HepG2 (cell line): ENCODE measurements around the gene TOM1L2. TPM values are rescaled to one million over a fixed set of nuclear protein-coding genes. Genes with fewer than 3 reads are reported as not detected.

Source experiments
- ATAC-seq: fragments of 200-7000 bp; cut with Tn5 transposase; 3 replicates; pipeline ENCODE4 v1.9.1; 2020; ENCODE audit warnings: mild to moderate bottlenecking, moderate library complexity
- BruUV-seq: library from RNA; stranded (reverse); fragments of 400-500 nt; replicated peaks from 2 replicates; lab custom pipeline; 2021; lab: Mats Ljungman, UMichigan
- CTCF ChIA-PET: fragments of 300-600 bp; formaldehyde crosslinking; extraction: SDS; loops from one replicate; lab custom pipeline; 2021; ENCODE audit warnings: low total read pairs, inconsistent platforms, low intra/inter-chr PET ratio; lab: Yijun Ruan, JAX
- POLR2A ChIA-PET: fragments of 350-600 bp; sonication (Branson Sonifier 250); formaldehyde crosslinking; loops from one replicate; lab custom pipeline; 2020; ENCODE audit warnings: antibody characterized with exemption, inconsistent platforms; lab: Yijun Ruan, JAX
- DNase-seq: peaks from one replicate; pipeline ENCODE4 v3.0.0-alpha.2; 2015; ENCODE audit warnings: low spot score
- FAIRE-seq: peaks from 3 replicates; lab custom pipeline; 2011; peaks lifted over from hg19 to GRCh38; lab: Jason Lieb, UNC
- H2AFZ ChIP-seq: one replicate; pipeline ENCODE4 v1.6.1; 2011; ENCODE audit warnings: low read length, inconsistent platforms
- H3K27ac ChIP-seq: fragments of 300-600 bp; 3 replicates; pipeline ENCODE4 v1.8.0; 2011; ENCODE audit warnings: mixed run types, mild to moderate bottlenecking, mixed read lengths, low read length, inconsistent platforms; ENCODE audit not compliant: insufficient read depth; ENCODE audit errors: extremely low read length
- H3K27me3 ChIP-seq, 2 experiments: fragments of 200-600 bp in 1 of 2; 2 replicates in 1 of 2; 3 replicates in 1 of 2; pipeline versions ENCODE4 v1.6.0 to v1.8.0; 2011; ENCODE audit warnings: low read length in 2 of 2, mild to moderate bottlenecking in 2 of 2, moderate library complexity in 2 of 2, inconsistent platforms in 1 of 2; ENCODE audit not compliant: insufficient read depth in 2 of 2, control insufficient read depth in 1 of 2
- H3K36me3 ChIP-seq, 2 experiments: fragments of 200-600 bp in 1 of 2; replicated peaks in 1 of 2; 2 replicates in 1 of 2; 3 replicates in 1 of 2; pipeline versions ENCODE4 v1.5.1 to v1.8.0; 2011; ENCODE audit warnings: low read length in 2 of 2, inconsistent platforms in 1 of 2; ENCODE audit not compliant: insufficient read depth in 2 of 2, control insufficient read depth in 1 of 2
- H3K4me1 ChIP-seq: 2 replicates; pipeline ENCODE4 v1.5.1; 2012; ENCODE audit warnings: low read length, inconsistent platforms; ENCODE audit not compliant: insufficient read depth
- H3K4me2 ChIP-seq: 2 replicates; pipeline ENCODE4 v1.6.0; 2011; ENCODE audit warnings: low read depth, low read length, inconsistent platforms
- H3K4me3 ChIP-seq, 3 experiments: fragments of 200-600 bp in 1 of 3; sonication (generic), shearing (Covaris generic) in 1 of 3; replicated peaks in 1 of 3; 2 replicates each; pipeline ENCODE4 v1.5.1; 2011 to 2016; ENCODE audit warnings: low read length in 3 of 3, inconsistent platforms in 2 of 3, low read depth in 2 of 3, mild to moderate bottlenecking in 2 of 3, control low read depth in 1 of 3, mixed read lengths in 1 of 3; ENCODE audit not compliant: insufficient read depth in 1 of 3
- H3K79me2 ChIP-seq: one replicate; pipeline ENCODE4 v1.6.1; 2011; ENCODE audit warnings: low read length, inconsistent platforms; ENCODE audit not compliant: insufficient read depth
- H3K9ac ChIP-seq: 2 replicates; pipeline ENCODE4 v1.6.0; 2011; ENCODE audit warnings: mild to moderate bottlenecking, low read depth, low read length, inconsistent platforms; ENCODE audit not compliant: insufficient read depth
- H3K9me3 ChIP-seq: 2 replicates; pipeline ENCODE4 v1.5.1; 2012; ENCODE audit warnings: mild to moderate bottlenecking, low read length
- H4K20me1 ChIP-seq: 2 replicates; pipeline ENCODE4 v1.6.0; 2011; ENCODE audit warnings: inconsistent platforms, mild to moderate bottlenecking, low read length, moderate library complexity; ENCODE audit not compliant: insufficient read depth
- ATRX ChIP-seq: sonication (generic); formaldehyde crosslinking; IDR thresholded peaks from 2 replicates; pipeline ENCODE4 v1.4.0; 2020; ENCODE audit warnings: missing genetic modification reagents, borderline replicate concordance
- ELK4 ChIP-seq: sonication (generic); formaldehyde crosslinking; IDR thresholded peaks from 2 replicates; pipeline ENCODE4 v1.9.0; 2021; ENCODE audit warnings: missing genetic modification reagents, borderline replicate concordance
- JUN ChIP-seq: sonication (generic); formaldehyde crosslinking; IDR thresholded peaks from 2 replicates; pipeline ENCODE4 v1.4.0; 2020; ENCODE audit warnings: mild to moderate bottlenecking, missing genetic modification reagents
- MTA1 ChIP-seq: sonication (generic); formaldehyde crosslinking; IDR thresholded peaks from 2 replicates; pipeline ENCODE4 v1.4.0; 2020; ENCODE audit warnings: missing genetic modification reagents, mild to moderate bottlenecking, borderline replicate concordance
- NR2F1 ChIP-seq, 2 experiments: fragments of 450-650 bp in 1 of 2; formaldehyde crosslinking in 1 of 2; IDR thresholded peaks; 2 replicates each; pipeline versions ENCODE4 v1.5.0 to v1.6.1; 2016 to 2020; ENCODE audit warnings: mild to moderate bottlenecking in 1 of 2, missing compliant biosample characterization in 1 of 2, missing genetic modification reagents in 1 of 2, moderate library complexity in 1 of 2
- SIX1 ChIP-seq: sonication (generic); formaldehyde crosslinking; IDR thresholded peaks from 2 replicates; pipeline ENCODE4 v1.4.0; 2020; ENCODE audit warnings: missing genetic modification reagents, borderline replicate concordance
- TAF1 ChIP-seq: sonication (generic); formaldehyde crosslinking; IDR thresholded peaks from 2 replicates; pipeline ENCODE4 v1.4.0; 2020; ENCODE audit warnings: missing genetic modification reagents
- UBTF ChIP-seq: sonication (generic); formaldehyde crosslinking; IDR thresholded peaks from 2 replicates; pipeline ENCODE4 v1.4.0; 2020; ENCODE audit warnings: mild to moderate bottlenecking, missing genetic modification reagents
- ZBTB26 ChIP-seq: IDR thresholded peaks from 2 replicates; pipeline ENCODE4 v1.6.1; 2016; ENCODE audit warnings: missing compliant biosample characterization, missing genetic modification reagents, borderline replicate concordance
- ZMYM3 ChIP-seq: sonication (generic); formaldehyde crosslinking; IDR thresholded peaks from 2 replicates; pipeline ENCODE4 v1.5.1; 2020; ENCODE audit warnings: mild to moderate bottlenecking, missing genetic modification reagents
- ZNF180 ChIP-seq: sonication (generic); formaldehyde crosslinking; IDR thresholded peaks from 2 replicates; pipeline ENCODE4 v1.4.0; 2020; ENCODE audit warnings: low read depth, missing genetic modification reagents, borderline replicate concordance
- ZNF230 ChIP-seq: sonication (generic); formaldehyde crosslinking; IDR thresholded peaks from 2 replicates; pipeline ENCODE4 v1.4.0; 2020; ENCODE audit warnings: mild to moderate bottlenecking, missing genetic modification reagents
- ZNF280B ChIP-seq: sonication (generic); formaldehyde crosslinking; IDR thresholded peaks from 2 replicates; pipeline ENCODE4 v1.5.0; 2020; ENCODE audit warnings: missing genetic modification reagents, mild to moderate bottlenecking, borderline replicate concordance
- ZNF33A ChIP-seq: sonication (generic); formaldehyde crosslinking; IDR thresholded peaks from 2 replicates; pipeline ENCODE4 v1.5.1; 2020; ENCODE audit warnings: missing genetic modification reagents, mild to moderate bottlenecking, moderate library complexity, borderline replicate concordance
- ZNF513 ChIP-seq: sonication (generic); formaldehyde crosslinking; conservative IDR thresholded peaks from 2 replicates; pipeline ENCODE4 v1.5.0; 2020; ENCODE audit warnings: missing genetic modification reagents
- WGBS: methylation state at CpG from one replicate; pipeline ENCODE4 v1.1.6; 2017; ENCODE audit warnings: low lambda C conversion rate; 5-methylcytosine and 5-hydroxymethylcytosine counted together
- in situ Hi-C: cut with HindIII; loops from 2 replicates; pipeline ENCODE4 v1.10.0; 2017; ENCODE audit warnings: low pct_unique_long_range_greater_than_20kb; ENCODE audit not compliant: extremely low pct_ligation_motif_present
- intact Hi-C: fragments of 100-400 bp; cut with micrococcal nuclease; formaldehyde crosslinking; loops from one replicate; pipeline ENCODE4 v1.10.0; 2022; ENCODE audit not compliant: unreplicated experiment
- polyA plus RNA-seq, 8 experiments: library from polyadenylated mRNA; depleted of rRNA in 3 of 8; stranded (reverse) in 7 of 8; unstranded in 1 of 8; fragments of >200 nt; fragmentation: Illumina TruSeq in 4 of 8; extraction: Trizol in 4 of 8; gene quantifications; 2 replicates each; pipeline versions ENCODE4 v1.2.1 to v1.2.3, GENCODE V29; 2011 to 2016; ENCODE audit warnings: low read depth in 4 of 8, missing spikeins in 1 of 8, mixed read lengths in 1 of 8; ENCODE audit not compliant: insufficient read depth in 1 of 8
- total RNA-seq, 5 experiments: library from RNA; depleted of rRNA; stranded (reverse); fragments of >200 nt; fragmentation: Illumina TruSeq; extraction: Trizol; gene quantifications; 2 replicates each; pipeline ENCODE4 v1.2.3, GENCODE V29; 2016; ENCODE audit warnings: low read depth in 1 of 5

Gene TOM1L2
- total and polyA plus RNA-seq, 2 of the 13 experiments (the other 11 are each of a cell fraction or from before 2014, with no cell fraction given) = 4.7 to 7.4 TPM

- no peak for TF ChIP-seq ATRX (CRISPR knock-in tag)
- no peak for TF ChIP-seq JUN
- no peak for TF ChIP-seq ZNF33A (CRISPR knock-in tag)
- TF ChIP-seq ELK4 (CRISPR knock-in tag) = no peak
Measured at GRCh38 chr17:17876959-17877528, 95.2 kb downstream of the TOM1L2 start (continued).

- H3K4me1 ChIP-seq = no peaks in the 10 kb centered on the region
- WGBS = 40% methylated on average over 1 of the region's 1 CpG
- FAIRE-seq = no peak
- DNase-seq = no peak
- CTCF ChIA-PET = no interaction called here
- intact Hi-C loops (no loop called here), in situ Hi-C loops (no loop called here)
- H3K79me2 ChIP-seq = no peaks in the 10 kb centered on the region
- no peaks in the 10 kb centered on the region for H3K27me3 ChIP-seq
- BruUV-seq = no TSS peak
- no peak overlapping the region for H2AFZ ChIP-seq
- H3K36me3 ChIP-seq = peaks cover 0 to 5% of the 10 kb centered on the region in 2 experiments; a peak in 2 of 5 replicates
- H4K20me1 ChIP-seq = no peaks in the 10 kb centered on the region
- POLR2A ChIA-PET = no interaction called here
- no peak overlapping the region for H3K4me2 ChIP-seq
- no peaks in the 10 kb centered on the region for H3K9me3 ChIP-seq
- ATAC-seq = no peak
- H3K4me3 ChIP-seq = no peak overlapping the region
- H3K27ac ChIP-seq = no peak overlapping the region
- no peak overlapping the region for H3K9ac ChIP-seq
- no peak for TF ChIP-seq SIX1 (CRISPR knock-in tag)
- TF ChIP-seq ZNF280B (CRISPR knock-in tag) = no peak
- no peak for TF ChIP-seq NR2F1 (CRISPR knock-in tag; IDR thresholded peaks at IDR 0.05)
- no peak for TF ChIP-seq ZNF180
- TF ChIP-seq MTA1 = no peak
- TF ChIP-seq ZNF513 (CRISPR knock-in tag) = no peak
- no peak for TF ChIP-seq ZMYM3 (CRISPR knock-in tag)
- no peak for TF ChIP-seq UBTF
- no peak for TF ChIP-seq TAF1 (CRISPR knock-in tag)
- TF ChIP-seq ZBTB26 (CRISPR knock-in tag) = no peak
- TF ChIP-seq ZNF230 (CRISPR knock-in tag) = no peak
Measured at GRCh38 chr17:17874478-17874877, 97.7 kb downstream of the TOM1L2 start.
